Urinary bladder (tissue), 4 donors: ENCODE data around the gene XRCC1. TPM values are rescaled to one million over a fixed set of nuclear protein-coding genes. Genes with fewer than 3 reads are reported as not detected.
"Not testable (repeated sequence)": the region's sequence is repeated elsewhere in the genome, so short reads cannot be mapped to it uniquely, and the experiment has no call there.

Source experiments
- DNase-seq: peaks from one replicate; pipeline ENCODE4 v3.0.0-alpha.2; 2015; ENCODE audit errors: extremely low spot score
- H3K27ac ChIP-seq: one replicate; pipeline ENCODE4 v1.5.1; 2013; ENCODE audit warnings: low read depth, mild to moderate bottlenecking, moderate library complexity
- H3K36me3 ChIP-seq: one replicate; pipeline ENCODE4 v1.6.1; 2013; ENCODE audit warnings: mild to moderate bottlenecking, moderate library complexity; ENCODE audit not compliant: insufficient read depth
- H3K4me1 ChIP-seq: one replicate; pipeline ENCODE4 v1.6.1; 2013; ENCODE audit warnings: mild to moderate bottlenecking, moderate library complexity; ENCODE audit not compliant: insufficient read depth
- H3K4me3 ChIP-seq: one replicate; pipeline ENCODE4 v1.5.1; 2013; ENCODE audit warnings: low read depth, low read length
- WGBS: extraction: QIAGEN DNeasy Blood & Tissue Kit; methylation state at CpG from one replicate; pipeline ENCODE4 v1.1.7; 2013; 5-methylcytosine and 5-hydroxymethylcytosine counted together
- polyA plus RNA-seq: library from polyadenylated mRNA; stranded (reverse); fragments of 200-250 nt; gene quantifications from one replicate; pipeline ENCODE4 v1.2.3, GENCODE V29; 2013
- total RNA-seq: library from RNA; depleted of rRNA; stranded (reverse); fragments of >200 nt; gene quantifications from one replicate; pipeline ENCODE4 v1.2.3, GENCODE V29; 2014
- donor health status: healthy with polysubstance abuse.
- donor health status: healthy.

Gene XRCC1
- total and polyA plus RNA-seq, 2 donors: 8.7 to 25.4 TPM

DNA sequence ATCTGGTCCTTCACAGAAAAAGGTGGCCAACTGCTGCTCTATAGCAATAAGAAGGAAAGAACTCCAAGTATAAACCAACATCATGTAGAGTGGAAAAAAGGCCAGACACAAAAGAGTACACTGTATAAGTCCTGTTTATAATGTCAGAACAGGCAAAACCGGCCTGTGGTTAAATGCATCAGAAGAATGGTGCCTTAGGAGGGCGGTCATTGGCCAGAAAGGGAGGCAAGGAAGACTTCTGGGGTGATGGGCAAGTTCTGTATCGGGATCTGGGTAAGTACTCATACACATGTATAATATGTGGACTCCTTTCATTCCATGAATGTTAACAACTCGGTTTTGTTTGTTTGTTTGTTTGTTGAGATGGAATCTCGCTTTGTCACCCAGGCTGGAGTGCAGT lies 52.4 kb downstream of the XRCC1 start:
- WGBS: 79% methylated on average over 5 of the region's 5 CpGs
- Histone ChIP-seq H3K36me3 (no peaks in the 10 kb centered on the region), H3K4me1 (no peaks in the 10 kb centered on the region), H3K4me3 (no peak overlapping the region), H3K27ac (no peak overlapping the region)
- DNase-seq: no peak

DNA sequence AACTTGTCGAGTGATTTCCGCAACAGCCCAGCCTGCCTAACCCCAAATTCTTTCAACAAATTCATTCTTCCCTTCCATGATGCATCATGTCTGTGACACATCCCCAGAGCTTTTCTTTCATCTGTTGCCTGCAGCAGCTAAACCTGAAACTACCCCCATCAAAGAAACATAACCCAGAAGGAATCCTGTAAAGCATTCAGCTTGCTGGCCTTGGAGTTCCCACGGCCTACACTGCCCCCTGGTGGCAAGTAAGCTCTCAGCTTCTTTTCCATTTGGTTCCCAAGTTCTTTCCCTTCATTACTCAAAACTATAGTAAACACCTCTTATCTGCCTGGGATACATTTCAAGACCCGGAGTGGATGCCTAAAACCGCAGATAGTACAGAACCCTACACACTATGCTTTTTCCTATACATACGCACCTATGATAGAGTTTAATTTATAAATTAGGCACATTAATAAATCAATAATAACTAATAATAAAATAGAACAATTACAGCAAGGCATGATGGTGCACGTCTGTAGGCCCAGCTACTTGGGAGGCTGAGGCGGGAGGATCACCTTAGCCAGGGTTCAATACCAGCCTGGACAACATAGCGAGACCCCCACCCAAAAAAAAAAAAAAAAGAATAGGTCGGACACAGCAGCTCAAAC lies 55.8 kb downstream of the XRCC1 start:
- DNase-seq: no peak
- WGBS: 48% methylated on average over 10 of the region's 10 CpGs

DNA sequence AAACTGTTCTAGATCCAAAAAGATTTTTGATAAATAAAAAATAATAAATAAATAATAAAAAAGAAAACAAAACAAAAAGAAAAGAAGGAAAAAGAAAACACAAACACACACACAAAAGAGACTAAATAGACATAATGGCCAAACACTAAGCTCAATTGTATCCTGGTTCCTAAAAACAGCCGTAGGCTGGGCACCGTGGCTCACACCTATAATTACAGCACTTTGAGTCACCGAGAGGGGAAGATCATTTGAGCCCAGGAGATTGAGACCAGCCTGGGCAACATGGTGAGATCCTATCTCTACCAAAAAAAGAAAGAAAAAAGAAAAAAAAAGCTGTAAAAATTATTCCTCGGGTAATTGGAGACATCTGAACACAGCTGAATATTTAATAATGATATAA lies 57.3 kb downstream of the XRCC1 start:
- 77% methylated on average over 4 of the region's 4 CpGs for WGBS
- Histone ChIP-seq H3K36me3 (no peaks in the 10 kb centered on the region), H3K27ac (no peak overlapping the region), H3K4me3 (no peak overlapping the region), H3K4me1 (no peaks in the 10 kb centered on the region)
- DNase-seq: no peak

More for the DNA sequence above, 55.8 kb downstream of the XRCC1 start:
- H3K27ac ChIP-seq: no peak overlapping the region
- no peaks in the 10 kb centered on the region for H3K4me1 ChIP-seq
- H3K4me3 ChIP-seq: no peak overlapping the region
- no peaks in the 10 kb centered on the region for H3K36me3 ChIP-seq

DNA sequence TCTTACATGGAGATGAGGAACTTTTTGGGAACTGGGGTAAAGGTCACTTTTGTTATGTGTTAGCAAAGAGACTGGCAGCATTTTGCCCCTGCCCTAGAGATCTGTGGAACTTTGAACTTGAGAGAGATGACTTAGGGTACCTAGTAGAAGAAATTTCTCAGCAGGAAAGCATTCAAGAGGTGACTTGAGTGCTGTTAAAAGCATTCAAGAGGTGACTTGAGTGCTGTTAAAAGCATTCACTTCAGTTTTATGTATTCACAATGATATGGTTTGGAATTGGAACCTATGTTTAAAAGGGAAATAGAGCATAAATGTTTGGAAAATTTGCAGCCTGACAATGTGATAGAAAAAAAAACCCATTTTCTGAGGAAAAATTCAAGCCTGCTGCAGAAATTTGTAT lies 62.9 kb downstream of the XRCC1 start:
- not testable (repeated sequence) for H3K4me1 ChIP-seq, DNase-seq, H3K4me3 ChIP-seq, H3K36me3 ChIP-seq, H3K27ac ChIP-seq

DNA sequence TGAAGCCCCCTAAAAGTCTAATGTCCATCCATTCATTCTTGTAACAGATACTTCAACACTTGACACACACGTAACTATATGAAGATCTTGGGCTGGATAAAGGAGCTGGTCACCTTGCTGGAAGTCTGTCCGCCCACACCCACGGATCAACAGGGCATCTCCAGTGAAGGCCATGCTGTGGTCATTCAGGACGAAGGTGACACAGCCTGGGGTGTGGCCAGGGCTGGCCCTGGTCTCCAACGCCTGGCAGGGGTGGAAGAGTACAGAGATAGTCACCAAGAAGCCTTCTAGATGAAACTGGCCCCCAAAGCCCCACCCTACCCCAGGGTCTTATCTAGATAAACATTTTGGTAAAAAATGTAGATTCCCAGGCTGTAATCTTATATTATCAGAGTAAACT lies 64.0 kb downstream of the XRCC1 start:
- Histone ChIP-seq H3K4me1 (no peaks in the 10 kb centered on the region), H3K36me3 (peaks cover 5% of the 10 kb centered on the region), H3K4me3 (no peak overlapping the region), H3K27ac (no peak overlapping the region)
- no peak for DNase-seq
- WGBS: 95% methylated on average over 5 of the region's 5 CpGs

DNA sequence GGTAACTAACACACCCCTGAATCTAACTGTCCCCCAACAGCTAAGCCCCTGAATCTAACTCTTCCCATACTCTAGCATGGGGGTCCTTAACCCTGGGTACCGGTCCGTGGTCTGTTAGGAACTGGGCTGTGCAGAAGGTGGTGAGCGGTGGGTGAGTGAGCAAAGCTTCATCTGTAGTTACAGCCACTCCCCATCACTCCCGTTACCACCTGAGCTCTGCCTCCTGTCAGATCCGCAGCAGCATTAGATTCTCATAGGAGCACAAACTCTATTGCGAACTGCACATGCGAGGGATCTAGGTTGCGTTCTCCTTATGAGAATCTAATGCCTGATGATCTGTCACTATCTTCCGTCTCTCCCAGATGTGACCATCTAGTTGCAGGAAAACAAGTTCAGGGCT lies 64.6 kb downstream of the XRCC1 start:
- WGBS: 98% methylated on average over 9 of the region's 9 CpGs
- Histone ChIP-seq H3K4me3 (no peak overlapping the region), H3K4me1 (no peaks in the 10 kb centered on the region), H3K36me3 (peaks cover 5% of the 10 kb centered on the region), H3K27ac (no peak overlapping the region)
- DNase-seq: no peak

DNA sequence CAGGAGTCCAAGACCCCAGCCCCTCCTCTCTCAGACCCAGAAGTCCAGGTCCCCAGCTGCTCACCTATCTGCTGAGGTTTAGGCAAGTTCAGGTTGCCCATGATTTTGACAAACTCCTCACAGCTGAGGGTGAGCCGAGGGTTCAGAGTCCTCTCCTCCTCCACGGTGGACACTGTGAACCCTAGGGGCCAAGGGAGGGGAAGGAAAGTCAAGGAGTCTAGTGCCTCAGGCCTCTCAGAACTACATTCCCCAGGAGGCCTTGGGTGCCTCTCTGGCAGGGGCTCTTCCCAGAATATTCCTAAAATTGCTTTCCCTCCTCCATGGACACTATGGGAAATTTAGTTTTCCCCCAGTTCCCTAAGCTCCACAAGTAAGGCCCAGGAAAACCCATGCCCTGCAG lies 67.4 kb downstream of the XRCC1 start:
- H3K4me3 ChIP-seq: no peak overlapping the region
- peaks cover 5% of the 10 kb centered on the region for H3K36me3 ChIP-seq
- no peaks in the 10 kb centered on the region for H3K4me1 ChIP-seq
- WGBS: 87% methylated on average over 2 of the region's 2 CpGs
- no peak overlapping the region for H3K27ac ChIP-seq
- DNase-seq: no peak

DNA sequence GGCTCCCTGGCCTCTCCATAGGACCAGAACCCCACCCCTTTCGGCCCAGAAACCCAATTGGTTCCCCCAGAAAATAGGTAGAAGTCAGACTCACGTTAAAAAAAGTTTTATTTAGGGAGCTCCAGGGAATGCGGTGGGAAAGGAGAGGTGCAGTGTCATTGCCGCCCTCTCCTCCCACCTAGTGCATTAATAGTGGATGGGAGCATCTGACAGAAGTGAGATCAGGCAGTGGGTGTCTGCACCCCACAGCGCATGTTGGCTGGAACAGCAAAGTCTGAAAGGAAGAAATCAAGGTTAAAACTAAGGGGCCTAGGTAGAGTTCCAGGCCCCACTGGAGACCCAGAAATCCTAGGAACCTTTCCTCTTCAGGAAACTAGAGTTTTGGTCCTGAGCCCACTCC lies 68.7 kb downstream of the XRCC1 start:
- no peak overlapping the region for H3K27ac ChIP-seq
- H3K4me3 ChIP-seq: no peak overlapping the region
- WGBS: 92% methylated on average over 5 of the region's 5 CpGs
- peaks cover 5% of the 10 kb centered on the region for H3K36me3 ChIP-seq
- no peaks in the 10 kb centered on the region for H3K4me1 ChIP-seq
- DNase-seq: no peak

DNA sequence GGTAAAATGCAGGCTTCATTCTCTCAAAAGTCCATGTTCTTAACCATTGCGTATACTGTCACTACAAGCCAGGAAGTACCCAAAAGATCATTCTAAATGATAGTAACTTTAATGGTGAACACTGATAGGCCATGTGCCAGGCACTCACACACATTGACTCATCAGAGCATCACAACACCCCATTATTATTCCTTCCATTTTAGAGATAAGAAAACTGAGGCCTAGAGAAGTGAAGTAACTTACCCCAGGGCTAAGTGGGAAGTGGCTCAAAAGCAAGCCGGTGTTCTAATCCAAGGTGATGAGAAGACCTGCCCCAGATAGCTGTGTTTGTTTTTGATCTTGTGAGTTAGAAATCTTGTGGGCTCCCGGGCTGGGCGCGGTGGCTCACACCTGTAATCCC lies 69.4 kb downstream of the XRCC1 start:
- H3K4me1 ChIP-seq: no peaks in the 10 kb centered on the region
- no peak overlapping the region for H3K4me3 ChIP-seq
- peaks cover 5% of the 10 kb centered on the region for H3K36me3 ChIP-seq
- no peak overlapping the region for H3K27ac ChIP-seq
- DNase-seq: no peak
- WGBS: 96% methylated on average over 5 of the region's 5 CpGs

DNA sequence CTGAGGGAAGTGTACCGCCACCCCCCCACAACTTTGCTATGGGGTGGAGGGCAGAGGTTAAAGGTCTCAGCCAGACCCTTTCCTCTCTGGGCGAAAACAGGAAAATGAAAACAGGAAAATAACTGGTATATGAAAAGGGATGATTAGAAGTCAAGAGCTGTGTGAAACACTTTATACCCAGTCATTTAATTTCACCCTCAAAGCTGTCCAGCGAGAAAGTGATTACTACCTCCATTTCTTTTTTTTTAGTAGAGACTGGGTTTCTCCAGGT lies 70.2 kb downstream of the XRCC1 start:
- 88% methylated on average over 3 of the region's 3 CpGs for WGBS
- DNase-seq: no peak
- H3K36me3 ChIP-seq: peaks cover 5% of the 10 kb centered on the region
- no peak overlapping the region for H3K4me3 ChIP-seq
- no peak overlapping the region for H3K27ac ChIP-seq
- H3K4me1 ChIP-seq: no peaks in the 10 kb centered on the region

DNA sequence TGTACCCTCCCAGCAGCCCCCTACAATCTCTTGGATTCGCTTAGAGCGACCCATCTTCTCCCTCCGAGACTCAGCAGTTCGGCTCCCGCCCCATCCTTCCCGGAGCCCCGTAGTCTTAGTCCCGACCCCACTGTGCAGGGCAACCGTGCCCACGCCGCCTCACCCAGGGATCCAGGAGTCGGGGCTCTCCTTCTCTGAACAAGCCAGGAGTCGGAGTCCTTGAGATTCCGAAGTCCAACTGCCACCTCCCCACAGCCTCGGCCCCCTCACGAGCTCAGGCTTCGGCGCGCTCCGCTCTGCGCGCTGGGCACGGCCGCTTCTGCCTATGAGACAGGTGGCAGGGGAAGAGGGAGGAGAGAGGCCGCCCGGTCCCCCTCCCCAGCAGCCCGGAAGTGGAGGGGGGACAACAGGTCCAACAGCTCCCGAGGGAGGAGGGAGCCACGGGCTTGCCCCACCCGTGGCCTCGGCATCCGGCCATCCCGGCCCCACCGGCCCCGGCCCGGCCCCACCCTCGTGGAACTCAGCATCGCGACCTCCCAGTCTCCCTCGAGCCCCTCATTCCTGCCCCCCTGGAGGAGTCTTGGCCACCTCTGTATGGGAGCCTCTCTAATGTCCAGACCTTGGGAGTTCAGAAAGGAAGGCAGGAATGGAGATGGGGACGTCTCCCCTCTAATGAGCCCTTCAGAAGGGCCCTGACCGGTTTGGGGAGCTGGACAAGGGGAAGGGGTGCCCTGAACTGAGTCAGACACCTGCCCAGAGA lies 70.7 kb downstream of the XRCC1 start, which contains the start of gene PHLDB3:
PHLDB3 (minus strand) TSS at position 321 of the 760 bp plus-strand sequence. CDS start 628 bp downstream, outside the sequence.
- Histone ChIP-seq H3K4me1 (no peaks in the 10 kb centered on the region), H3K4me3 (peak within 1 kb of the TSS; percentile 62), H3K36me3 (peaks cover 2% of the 10 kb centered on the region), H3K27ac (peak within 1 kb of the TSS; percentile 89)
- DNase-seq: no peak
- WGBS: 3% methylated on average over 42 of the region's 42 CpGs

DNA sequence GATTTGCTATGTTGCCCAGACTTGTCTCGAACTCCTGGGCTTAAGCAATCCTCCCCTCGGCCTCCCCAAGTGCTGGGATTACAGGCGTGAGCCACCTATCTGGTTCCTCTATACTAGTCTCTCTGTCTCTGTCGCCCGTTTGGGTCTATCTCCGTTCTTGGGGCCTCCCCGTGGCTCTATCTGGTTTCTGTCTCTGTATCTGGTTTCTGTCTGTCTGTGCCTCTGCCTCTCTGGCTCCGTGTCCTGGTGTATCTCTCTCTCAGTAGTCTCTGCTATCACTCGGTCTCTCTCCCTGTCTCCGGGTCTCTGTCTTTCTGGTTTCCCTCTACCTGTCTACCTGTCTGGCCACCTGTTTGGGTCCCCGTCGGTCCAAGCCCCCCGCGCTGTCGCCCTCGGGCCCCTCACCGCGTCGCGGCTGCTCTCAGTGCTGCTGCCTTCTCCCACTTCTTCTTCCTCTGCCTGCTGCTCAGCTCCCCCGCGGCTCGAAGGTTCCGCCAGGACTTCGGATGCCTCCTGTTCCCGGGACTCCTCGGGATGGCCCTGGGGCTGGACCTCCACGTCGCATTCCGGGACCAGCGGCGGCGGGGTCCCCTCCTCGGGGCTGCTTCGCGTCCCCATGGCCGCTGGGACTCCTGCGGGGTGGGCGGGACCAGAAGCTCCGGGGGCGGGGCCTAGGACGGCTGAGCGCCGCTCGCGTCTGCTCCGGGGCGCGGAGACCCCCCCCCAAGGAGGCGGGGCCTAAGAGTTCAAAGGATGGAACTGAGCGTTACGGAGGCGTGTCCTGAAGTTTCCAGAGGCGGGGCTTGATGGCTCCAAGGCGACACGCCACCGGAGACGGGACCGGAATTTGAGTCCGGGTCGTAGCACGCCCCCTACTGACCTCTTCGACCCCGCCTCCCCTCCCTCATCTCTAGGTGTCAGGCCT lies 71.6 kb downstream of the XRCC1 start:
- Histone ChIP-seq H3K36me3 (peaks cover 2% of the 10 kb centered on the region), H3K27ac (peak overlapping the region; percentile 89), H3K4me1 (no peaks in the 10 kb centered on the region), H3K4me3 (peak overlapping the region; percentile 62)
- under 1% methylated on average over 64 of the region's 64 CpGs for WGBS
- peak; percentile 92 for DNase-seq

DNA sequence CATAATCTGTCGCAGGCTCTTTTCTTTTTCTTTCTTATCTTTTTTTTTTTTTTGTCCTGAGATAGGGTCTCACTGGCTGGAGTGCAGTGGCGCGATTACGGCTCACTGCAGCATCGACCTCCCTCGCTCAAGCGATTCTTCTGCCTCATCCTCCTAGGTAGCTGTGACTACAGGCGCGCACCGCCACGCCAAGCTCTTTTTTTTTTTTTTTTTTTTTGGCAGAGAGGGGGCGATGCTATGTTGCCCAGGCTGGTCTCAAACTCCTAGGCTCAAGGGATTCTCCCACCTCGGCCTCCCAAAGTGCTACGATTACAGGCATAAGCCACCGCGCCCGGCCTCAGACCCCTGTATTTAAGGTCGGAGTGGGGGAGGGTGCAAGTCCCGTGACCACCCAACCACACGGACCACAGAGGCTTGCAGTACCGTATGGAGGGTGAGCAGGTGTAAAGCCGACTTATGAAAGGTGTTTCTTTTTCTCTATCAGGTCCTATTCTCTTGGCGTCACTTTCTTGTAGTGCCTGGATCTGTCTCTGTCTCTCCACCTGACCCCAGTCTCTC lies 72.8 kb downstream of the XRCC1 start:
- no peak overlapping the region for H3K27ac ChIP-seq
- H3K36me3 ChIP-seq: peaks cover 2% of the 10 kb centered on the region
- H3K4me3 ChIP-seq: no peak overlapping the region
- 82% methylated on average over 23 of the region's 23 CpGs for WGBS
- DNase-seq: no peak
- no peaks in the 10 kb centered on the region for H3K4me1 ChIP-seq
